Right atrium auricular region (tissue), 2 donors: Measurements from ENCODE around the gene GTF2H3. TPM values are rescaled to one million over a fixed set of nuclear protein-coding genes. Genes with fewer than 3 reads are reported as not detected.

Experiments used
- DNase-seq: peaks from one replicate; pipeline ENCODE4 v3.0.0-alpha.2; 2019; ENCODE audit warnings: low spot score
- H3K27ac ChIP-seq, 2 donors: fragments of 200-600 bp; sonication (generic); 1 replicate in 1 of 2; 2 replicates in 1 of 2; pipeline ENCODE4 v1.5.1; 2016 to 2019
- H3K27me3 ChIP-seq, 2 donors: fragments of 200-600 bp; sonication (generic); one replicate each; pipeline versions ENCODE4 v1.5.1 to v1.6.0; 2017 to 2019
- H3K36me3 ChIP-seq: fragments of 200-600 bp; sonication (generic); one replicate; pipeline ENCODE4 v1.5.1; 2016
- H3K4me1 ChIP-seq, 2 donors: fragments of 200-600 bp; sonication (generic); one replicate each; pipeline versions ENCODE4 v1.5.1 to v1.6.0; 2017 to 2019
- H3K4me3 ChIP-seq, 2 donors: fragments of 200-600 bp; sonication (generic); 1 replicate in 1 of 2; 2 replicates in 1 of 2; pipeline ENCODE4 v1.5.1; 2017 to 2019; ENCODE audit warnings: mild to moderate bottlenecking in 1 of 2, moderate library complexity in 1 of 2
- H3K9me3 ChIP-seq, 2 donors: fragments of 200-600 bp; sonication (generic); one replicate each; pipeline ENCODE4 v1.5.1; 2019
- total RNA-seq, 2 donors: library from RNA; depleted of rRNA; stranded (reverse); fragments of >200 nt; gene quantifications; one replicate each; pipeline ENCODE4 v1.1.0, GENCODE V29; 2016
- TF ChIP-seq, protein P1 (sequence below), 2 donors: fragments of 200-600 bp; sonication (generic); IDR thresholded peaks; one replicate each; pipeline ENCODE4 v1.5.1; 2019; ENCODE audit warnings: antibody characterized with exemption in 2 of 2

Gene GTF2H3
- total RNA-seq, 2 donors from 2014 or later: 7.6 to 8.4 TPM

DNA sequence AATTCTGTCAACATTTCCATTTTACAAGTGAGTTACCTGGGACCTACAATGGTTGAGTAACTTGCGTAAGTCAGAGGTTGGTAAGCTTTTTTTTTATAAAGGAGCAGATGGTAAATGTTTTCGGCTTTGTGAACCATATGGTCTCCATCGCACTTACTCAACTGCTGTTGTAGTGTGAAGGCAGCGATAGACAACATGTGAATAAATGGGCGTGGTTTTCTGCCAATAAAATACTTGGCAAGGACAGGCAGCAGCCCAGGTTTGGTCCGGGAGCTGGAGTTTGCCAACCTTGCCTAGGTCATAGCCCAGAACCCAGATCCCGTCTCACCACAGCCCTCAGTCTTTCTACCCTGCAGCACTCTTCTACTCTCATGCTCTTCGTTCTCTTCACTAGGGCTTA, 25.4 kb upstream of the GTF2H3 start:
- peaks cover 67% of the 10 kb centered on the region for H3K36me3 ChIP-seq
- DNase-seq: no peak
- H3K27ac ChIP-seq: no peak overlapping the region
- no peaks in the 10 kb centered on the region for H3K4me1 ChIP-seq
- H3K9me3 ChIP-seq: no peaks in the 10 kb centered on the region
- no peak overlapping the region for H3K4me3 ChIP-seq
- TF ChIP-seq, protein P1, sequence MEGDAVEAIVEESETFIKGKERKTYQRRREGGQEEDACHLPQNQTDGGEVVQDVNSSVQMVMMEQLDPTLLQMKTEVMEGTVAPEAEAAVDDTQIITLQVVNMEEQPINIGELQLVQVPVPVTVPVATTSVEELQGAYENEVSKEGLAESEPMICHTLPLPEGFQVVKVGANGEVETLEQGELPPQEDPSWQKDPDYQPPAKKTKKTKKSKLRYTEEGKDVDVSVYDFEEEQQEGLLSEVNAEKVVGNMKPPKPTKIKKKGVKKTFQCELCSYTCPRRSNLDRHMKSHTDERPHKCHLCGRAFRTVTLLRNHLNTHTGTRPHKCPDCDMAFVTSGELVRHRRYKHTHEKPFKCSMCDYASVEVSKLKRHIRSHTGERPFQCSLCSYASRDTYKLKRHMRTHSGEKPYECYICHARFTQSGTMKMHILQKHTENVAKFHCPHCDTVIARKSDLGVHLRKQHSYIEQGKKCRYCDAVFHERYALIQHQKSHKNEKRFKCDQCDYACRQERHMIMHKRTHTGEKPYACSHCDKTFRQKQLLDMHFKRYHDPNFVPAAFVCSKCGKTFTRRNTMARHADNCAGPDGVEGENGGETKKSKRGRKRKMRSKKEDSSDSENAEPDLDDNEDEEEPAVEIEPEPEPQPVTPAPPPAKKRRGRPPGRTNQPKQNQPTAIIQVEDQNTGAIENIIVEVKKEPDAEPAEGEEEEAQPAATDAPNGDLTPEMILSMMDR (IDR thresholded peaks at IDR 0.05): no peak
- no peaks in the 10 kb centered on the region for H3K27me3 ChIP-seq

- Histone ChIP-seq H3K27me3 (no peaks in the 10 kb centered on the region), H3K4me3 (no peak overlapping the region), H3K36me3 (peaks cover 81% of the 10 kb centered on the region), H3K27ac (peak overlapping the region in 1 of 2 donors; percentile 63), H3K9me3 (no peaks in the 10 kb centered on the region), H3K4me1 (peaks cover 0 to 13% of the 10 kb centered on the region in 2 donors)
- TF ChIP-seq, protein P1 (IDR thresholded peaks at IDR 0.05): no peak
- DNase-seq: no peak
Observed at GRCh38 chr12:123614110-123614509, 19.5 kb upstream of the GTF2H3 start.

DNA sequence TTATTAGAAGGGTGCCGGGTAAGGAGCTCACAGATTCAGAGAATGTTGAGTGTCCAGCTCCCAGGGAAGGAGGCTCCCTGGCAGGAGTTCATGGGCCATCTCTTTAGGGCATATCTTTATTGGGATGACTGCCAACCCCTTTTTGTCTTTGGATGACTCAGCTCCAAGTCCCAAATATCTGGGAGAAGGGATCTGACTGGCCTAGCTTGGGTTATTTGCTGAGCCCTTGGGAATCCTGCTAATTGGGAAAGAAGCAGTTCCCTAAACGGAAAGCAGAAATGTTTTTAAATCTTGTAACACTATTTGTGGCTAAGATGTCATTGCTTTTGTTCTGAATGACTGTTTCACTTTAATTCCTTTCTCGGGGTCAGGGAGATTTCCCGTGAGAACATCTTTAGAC, 19.1 kb upstream of the GTF2H3 start:
- no peak for DNase-seq
- Histone ChIP-seq H3K9me3 (no peaks in the 10 kb centered on the region), H3K27ac (peak overlapping the region; percentile 17 to 63), H3K4me3 (no peak overlapping the region), H3K36me3 (peaks cover 83% of the 10 kb centered on the region), H3K4me1 (peaks cover 0 to 13% of the 10 kb centered on the region in 2 donors), H3K27me3 (no peaks in the 10 kb centered on the region)
- TF ChIP-seq, protein P1 (IDR thresholded peaks at IDR 0.05): no peak

DNA sequence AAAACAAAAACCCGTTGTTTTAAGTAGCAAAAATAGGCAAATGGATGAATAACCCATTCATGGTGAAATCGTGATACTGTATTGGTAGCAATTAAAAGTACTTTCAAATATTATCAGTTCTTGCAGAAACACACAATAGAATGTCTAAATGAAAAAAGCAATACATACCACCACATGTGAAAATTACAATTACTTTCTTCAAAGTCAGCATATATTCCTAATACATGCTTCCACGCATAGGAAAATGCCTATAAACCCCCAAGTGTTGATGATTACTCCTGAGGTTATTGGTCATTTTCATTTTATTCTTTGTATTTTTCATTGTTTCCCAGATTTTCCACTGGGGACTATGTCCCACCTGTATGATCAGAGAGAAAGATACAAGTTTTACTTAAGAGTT, 16.5 kb upstream of the GTF2H3 start:
- Histone ChIP-seq H3K9me3 (no peaks in the 10 kb centered on the region), H3K4me1 (peaks cover 0 to 13% of the 10 kb centered on the region in 2 donors), H3K27me3 (no peaks in the 10 kb centered on the region), H3K4me3 (no peak overlapping the region), H3K36me3 (peaks cover 84% of the 10 kb centered on the region), H3K27ac (no peak overlapping the region)
- TF ChIP-seq, protein P1 (IDR thresholded peaks at IDR 0.05): no peak
- no peak for DNase-seq

GRCh38 chr12:123617580-123617979, 16.0 kb upstream of the GTF2H3 start:
- no peaks in the 10 kb centered on the region for H3K9me3 ChIP-seq
- peaks cover 86% of the 10 kb centered on the region for H3K36me3 ChIP-seq
- peaks cover 0 to 13% of the 10 kb centered on the region in 2 donors for H3K4me1 ChIP-seq
- DNase-seq: no peak
- H3K4me3 ChIP-seq: no peak overlapping the region
- H3K27ac ChIP-seq: no peak overlapping the region
- H3K27me3 ChIP-seq: no peaks in the 10 kb centered on the region
- TF ChIP-seq, protein P1 (IDR thresholded peaks at IDR 0.05): no peak

GRCh38 chr12:123621101-123621500, 12.5 kb upstream of the GTF2H3 start:
- TF ChIP-seq, protein P1 (IDR thresholded peaks at IDR 0.05): no peak
- Histone ChIP-seq H3K4me1 (peaks cover 0 to 3% of the 10 kb centered on the region in 2 donors), H3K27me3 (no peaks in the 10 kb centered on the region), H3K9me3 (no peaks in the 10 kb centered on the region), H3K36me3 (peaks cover 87% of the 10 kb centered on the region), H3K4me3 (no peak overlapping the region), H3K27ac (no peak overlapping the region)
- no peak for DNase-seq
